ENCODE data around the gene ADGRB2.

ADGRB2 gene

DNA sequence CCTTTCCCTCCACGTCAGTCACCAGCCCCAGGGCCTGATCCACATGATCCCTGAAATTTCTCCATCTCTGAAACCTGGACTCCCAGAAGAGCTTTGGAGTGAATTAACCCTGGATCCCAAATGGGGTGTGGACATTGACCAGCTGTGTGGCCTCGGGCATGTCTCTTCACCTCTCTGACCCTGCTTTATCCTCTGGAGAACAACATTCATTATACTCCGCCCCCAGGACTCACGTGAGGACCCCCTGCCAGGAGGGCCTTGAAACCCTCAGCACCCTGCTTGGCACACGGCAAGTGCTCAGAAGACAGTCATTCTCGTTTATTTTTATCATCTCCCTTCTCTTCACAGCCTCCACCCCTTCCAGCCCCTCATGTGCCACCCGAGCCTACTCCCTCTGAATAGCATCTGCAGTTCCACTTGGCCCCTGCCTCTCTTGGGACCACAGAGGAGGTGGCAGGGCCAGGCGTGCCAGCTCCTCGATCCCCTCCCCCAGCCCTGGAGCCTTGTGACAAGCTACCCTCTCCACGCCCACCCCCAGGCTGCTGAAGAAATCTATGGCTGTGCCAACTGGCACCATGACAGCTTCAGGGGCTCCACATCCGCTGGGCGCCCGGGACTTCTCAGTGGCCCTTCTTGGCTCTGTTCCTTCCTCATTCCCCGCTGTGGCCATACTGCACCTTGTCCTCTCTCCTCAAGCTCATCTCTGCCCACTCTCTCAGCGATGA lies 18.0 kb downstream of the ADGRB2 start:
- DNase-seq, result peak in 1 of 4 experiments; percentile 18

DNA sequence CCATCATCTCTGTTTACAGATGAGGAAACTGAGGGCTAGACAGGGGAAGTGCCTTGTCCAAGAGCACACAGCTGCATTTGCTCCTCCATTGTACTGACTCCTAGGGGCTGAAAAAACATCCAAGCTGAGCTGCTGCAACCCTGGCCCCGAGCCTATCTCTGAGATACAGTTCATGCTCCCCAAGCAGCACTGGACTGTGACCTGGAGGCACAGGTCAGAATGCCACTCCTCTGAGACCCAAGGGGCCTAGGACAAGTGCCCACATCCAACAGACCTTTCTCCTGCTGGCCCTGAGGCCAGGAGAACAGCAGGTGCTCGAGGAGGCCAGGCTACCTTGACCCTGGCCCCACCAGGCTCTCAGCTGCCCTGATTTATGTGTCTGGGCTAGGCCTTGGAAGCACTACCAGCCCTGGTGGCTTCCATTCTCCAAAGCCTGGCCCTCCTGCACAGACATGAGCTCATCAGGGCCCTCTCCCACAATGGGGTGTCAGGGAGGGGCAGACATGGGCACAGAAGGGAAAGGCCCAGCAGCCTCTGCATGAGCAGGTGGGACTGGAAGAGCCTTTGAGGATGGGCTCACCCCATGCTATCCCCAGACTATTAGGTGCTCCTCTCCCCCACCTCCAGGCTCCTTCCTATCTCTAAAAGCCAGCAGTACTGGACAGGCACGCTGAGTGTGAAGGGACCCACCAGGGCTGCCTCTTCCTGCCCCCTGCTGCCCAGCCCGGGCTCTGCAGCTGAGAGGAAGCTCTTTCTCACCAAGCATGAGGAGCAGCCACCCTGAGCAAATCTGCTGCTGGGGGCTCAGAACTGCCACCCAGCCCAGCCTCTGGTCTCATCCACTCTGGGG lies 18.8 kb downstream of the ADGRB2 start:
- peak; percentile 66 to 82 (median 69) for DNase-seq

GRCh38 chr1:31744165-31744888 lies 19.8 kb downstream of the ADGRB2 start:
- no peak for DNase-seq

DNA sequence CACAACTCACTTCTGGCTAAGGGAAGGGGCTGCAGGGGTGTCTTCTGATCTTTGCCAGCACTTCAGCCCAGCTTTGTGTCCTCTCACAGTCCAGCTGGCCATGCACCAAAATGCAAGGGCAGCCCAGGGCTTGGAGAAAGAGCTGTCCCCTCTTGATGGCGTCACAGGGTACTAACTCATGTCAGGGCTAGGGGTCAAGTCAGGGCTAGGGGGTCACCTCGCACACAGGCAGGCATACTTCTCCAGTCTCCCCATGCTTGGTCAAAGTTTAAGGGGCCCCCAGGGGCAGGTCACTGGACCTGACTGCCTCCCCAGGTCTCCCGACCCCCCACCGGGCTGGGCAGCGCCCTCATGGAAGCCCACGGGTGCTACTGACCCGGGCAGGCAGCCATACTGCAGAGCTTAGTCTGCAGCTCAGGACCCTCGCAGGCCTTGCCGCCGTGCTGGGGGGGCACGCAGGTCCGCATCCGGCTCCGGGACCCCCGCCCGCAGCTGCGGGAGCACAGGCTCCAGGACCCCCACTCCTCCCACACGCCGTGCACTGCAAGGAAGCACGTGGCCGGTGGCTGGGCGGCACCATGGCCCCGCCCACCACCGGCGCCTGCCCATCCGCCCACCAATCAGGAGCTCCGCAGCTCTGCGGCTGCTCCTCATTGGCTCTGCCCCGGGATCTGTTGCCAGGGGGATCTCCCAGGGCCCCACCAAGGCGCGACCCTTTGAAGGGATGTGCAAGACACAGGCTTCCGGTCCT lies 21.5 kb downstream of the ADGRB2 start:
- no peak for DNase-seq

GRCh38 chr1:31739346-31739745 lies 24.8 kb downstream of the ADGRB2 start:
- no peak for DNase-seq

DNA sequence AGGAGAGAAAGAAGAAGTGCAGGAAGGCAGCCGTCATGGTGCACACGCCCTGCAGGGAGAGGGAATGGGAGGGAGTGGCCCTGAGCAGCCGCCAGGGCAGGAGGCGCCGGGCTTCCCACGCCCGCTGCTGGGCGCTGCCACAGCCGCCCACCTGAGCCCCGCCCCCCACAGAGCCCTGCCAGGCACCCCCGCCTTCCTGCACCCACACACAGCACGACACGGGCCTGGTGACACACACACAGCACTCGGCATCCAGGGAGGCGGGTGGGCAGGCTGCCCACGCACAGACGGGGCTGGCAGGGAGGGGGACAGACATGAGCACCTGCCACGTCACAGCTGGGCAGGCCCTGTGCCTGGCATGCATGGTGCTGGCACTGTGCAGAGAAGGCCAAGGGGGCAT lies 27.5 kb downstream of the ADGRB2 start:
- DNase-seq, result no peak

- DNase-seq, result no peak
These were observed 28.6 kb downstream of the ADGRB2 start for GRCh38 chr1:31735571-31735970.

- no peak for DNase-seq
These were observed 29.5 kb downstream of the ADGRB2 start for GRCh38 chr1:31734582-31735107.

- DNase-seq, result no peak
These were observed 30.5 kb downstream of the ADGRB2 start for GRCh38 chr1:31733389-31734219.

- no peak for DNase-seq
These were observed 31.3 kb downstream of the ADGRB2 start for GRCh38 chr1:31732751-31733289.

DNA sequence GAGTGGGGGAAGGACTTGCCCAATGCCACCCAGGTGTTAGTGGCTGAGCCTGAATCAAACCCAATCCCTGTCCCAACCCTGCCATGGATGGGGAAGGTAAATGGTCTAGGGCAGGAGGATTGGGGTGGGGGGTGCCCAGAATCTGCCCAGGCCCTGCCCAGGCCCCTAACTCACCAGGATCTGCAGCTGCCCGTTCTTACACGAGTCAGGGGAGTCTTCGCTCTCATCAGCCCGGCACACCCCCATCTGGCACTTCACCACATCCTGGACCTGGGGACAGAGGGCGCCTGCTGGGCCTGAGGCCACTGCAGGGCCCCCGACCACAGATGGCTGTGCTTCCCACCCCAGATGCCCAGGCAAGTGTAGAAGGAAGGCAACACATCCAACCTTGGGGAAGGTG lies 31.8 kb downstream of the ADGRB2 start:
- DNase-seq, result no peak

DNA sequence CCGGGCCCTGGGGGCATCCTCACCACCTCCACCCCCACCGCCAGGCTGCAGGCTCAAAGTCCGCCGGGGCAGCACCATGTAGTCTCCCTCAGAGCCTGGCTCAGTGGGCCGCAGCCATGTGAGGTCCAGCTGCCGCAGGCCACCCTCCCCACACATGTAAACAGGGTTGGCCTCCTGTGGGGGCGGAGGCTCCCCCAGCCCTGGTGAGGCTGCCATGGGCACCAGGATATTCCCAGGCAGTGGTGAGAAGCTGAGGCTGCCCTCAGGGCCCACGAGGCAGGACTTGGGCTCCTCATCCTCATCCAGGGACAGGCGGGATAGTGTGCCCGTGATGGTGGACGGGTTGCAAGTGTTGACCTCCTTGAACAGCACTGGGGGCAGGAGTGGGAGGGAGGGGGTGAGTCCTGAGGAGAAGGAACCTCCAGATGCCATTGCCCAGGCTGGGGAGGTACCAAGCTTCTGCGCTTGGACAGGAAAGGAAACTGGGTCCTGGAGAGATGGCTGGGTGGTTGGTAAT lies 33.0 kb downstream of the ADGRB2 start:
- DNase-seq, result no peak

DNA sequence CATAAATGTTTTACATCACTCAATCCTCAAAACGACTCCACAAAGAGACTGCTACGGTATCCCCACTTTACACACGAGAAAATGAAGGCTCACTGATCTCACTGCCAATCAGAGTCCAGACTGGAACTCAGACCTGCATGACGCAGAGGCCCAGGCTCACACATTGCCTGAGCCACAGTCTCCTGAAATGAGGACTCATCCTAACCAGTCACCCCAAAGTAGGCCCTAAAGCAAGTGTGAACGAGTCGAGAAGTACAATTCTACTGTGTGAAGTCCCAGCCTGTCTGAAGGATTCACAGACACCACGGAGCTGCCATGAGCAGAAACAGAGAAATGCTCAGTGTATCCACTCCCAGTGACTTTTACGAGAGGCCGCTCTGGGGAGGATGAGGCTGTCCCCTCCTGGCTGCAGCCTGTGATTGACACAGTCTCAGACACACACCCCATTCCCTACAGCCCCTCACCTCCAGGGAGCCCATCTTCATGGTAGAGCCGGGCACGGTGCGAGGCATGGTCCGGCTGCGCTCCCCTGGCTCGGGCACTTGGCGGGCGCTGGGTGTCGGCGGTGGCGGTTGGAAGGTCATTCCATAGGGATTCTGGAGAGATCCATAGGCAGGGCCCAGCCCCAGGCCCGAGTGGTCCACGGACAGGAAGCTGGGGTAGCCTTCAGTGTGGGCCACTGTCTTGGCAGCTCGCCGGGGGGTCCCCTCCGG lies 33.6 kb downstream of the ADGRB2 start:
- DNase-seq, result no peak

- DNase-seq, result no peak
These were observed 36.3 kb downstream of the ADGRB2 start for GRCh38 chr1:31727849-31728248.

- no peak for DNase-seq
These were observed 36.9 kb downstream of the ADGRB2 start for GRCh38 chr1:31727195-31727594.

DNA sequence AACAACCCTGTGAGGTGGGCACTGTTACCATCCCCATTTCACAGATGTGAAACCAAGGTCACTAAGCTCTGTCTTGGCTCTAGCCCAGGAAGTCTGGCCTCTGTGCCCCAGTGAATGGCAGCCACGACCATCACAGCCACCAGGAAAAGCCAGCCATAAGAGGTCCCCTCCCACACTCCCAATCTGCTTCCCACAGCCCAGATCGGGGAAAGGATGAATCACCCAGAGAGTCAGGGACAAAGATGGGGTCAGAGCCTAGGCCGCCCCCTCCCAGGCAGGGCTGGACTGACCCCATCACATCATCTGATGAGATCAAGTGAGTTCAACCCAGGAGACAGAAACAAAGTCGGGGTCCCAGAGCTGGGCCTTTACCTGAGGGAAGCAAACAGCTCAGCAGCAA lies 37.4 kb downstream of the ADGRB2 start:
- no peak for DNase-seq

DNA sequence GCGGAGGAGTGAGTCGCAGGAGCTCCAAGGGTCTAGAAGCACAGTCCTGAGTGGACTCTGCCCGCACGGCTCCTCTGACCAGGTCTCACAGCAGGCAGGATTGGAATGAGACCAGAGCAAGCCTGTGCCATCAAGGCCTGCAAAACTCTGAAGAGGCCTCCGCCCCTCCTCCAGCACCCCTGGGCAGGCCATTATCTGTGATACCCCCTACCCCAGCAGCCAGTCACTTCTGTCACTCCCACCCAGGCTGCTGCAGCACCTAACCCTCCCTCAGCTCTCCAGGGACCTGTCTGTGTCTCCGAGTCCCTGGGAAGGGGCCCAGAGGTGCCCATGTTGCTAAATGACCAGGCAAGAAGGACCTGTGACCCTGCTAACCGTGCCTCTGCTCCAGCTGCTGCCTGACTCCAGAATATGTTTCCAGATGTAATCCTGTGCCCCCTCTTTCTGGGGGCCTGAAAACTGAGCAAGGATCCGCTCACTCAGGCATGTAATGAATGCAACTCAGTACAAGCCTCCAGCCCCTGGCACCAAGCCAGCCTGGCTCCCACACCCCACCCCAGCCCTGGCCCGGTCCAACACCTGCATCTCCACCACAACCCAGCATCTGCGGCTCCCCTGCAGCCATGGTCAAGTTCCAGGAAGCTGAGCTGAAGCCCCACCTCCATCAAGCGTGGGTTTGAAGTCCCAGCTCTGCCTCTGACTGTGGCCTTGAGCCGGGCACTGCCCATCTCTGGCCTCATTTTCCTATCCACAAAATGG lies 38.2 kb downstream of the ADGRB2 start:
- DNase-seq, result no peak

- no peak for DNase-seq
These were observed 39.0 kb downstream of the ADGRB2 start for GRCh38 chr1:31725134-31725533.

GRCh38 chr1:31723828-31724359 lies 40.2 kb downstream of the ADGRB2 start:
- peak; percentile 75 to 91 (median 82) for DNase-seq

Data from suppressor macrophage (primary cell).